ENCODE measurements around the gene EFHC2.
"Not testable (repeated sequence)": the region's sequence is repeated elsewhere in the genome, so short reads cannot be mapped to it uniquely, and the experiment has no call there.

EFHC2 gene

DNA sequence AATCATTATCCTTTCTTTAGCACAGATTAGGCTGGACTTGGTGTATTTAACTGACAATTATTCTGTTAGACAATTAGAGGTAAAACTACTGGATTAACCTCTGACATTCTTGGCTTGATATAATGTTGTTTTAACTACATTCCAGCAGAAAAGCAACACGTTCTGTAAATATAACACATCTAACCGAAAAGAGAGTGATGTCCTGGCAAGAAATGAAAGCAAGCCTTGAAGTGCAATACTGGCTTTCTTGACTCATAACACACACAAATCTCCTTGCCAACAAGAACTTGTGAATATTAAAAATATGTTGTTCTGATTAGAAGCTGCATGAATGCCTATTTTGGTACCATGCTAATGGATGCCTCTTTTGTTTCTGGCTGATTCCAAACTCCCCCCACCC lies 76.4 kb downstream of the EFHC2 start:
- ChIA-PET POLR2A (no interaction called here), CTCF (no interaction called here)
- TF ChIP-seq, protein P1, sequence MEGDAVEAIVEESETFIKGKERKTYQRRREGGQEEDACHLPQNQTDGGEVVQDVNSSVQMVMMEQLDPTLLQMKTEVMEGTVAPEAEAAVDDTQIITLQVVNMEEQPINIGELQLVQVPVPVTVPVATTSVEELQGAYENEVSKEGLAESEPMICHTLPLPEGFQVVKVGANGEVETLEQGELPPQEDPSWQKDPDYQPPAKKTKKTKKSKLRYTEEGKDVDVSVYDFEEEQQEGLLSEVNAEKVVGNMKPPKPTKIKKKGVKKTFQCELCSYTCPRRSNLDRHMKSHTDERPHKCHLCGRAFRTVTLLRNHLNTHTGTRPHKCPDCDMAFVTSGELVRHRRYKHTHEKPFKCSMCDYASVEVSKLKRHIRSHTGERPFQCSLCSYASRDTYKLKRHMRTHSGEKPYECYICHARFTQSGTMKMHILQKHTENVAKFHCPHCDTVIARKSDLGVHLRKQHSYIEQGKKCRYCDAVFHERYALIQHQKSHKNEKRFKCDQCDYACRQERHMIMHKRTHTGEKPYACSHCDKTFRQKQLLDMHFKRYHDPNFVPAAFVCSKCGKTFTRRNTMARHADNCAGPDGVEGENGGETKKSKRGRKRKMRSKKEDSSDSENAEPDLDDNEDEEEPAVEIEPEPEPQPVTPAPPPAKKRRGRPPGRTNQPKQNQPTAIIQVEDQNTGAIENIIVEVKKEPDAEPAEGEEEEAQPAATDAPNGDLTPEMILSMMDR (IDR thresholded peaks at IDR 0.05; ENCODE audit: insufficient read depth, low read length, missing control alignments) = no peak
- no peak overlapping the region for H3K4me3 ChIP-seq (ENCODE audit: low read depth, low read length)
- DNase-seq (ENCODE audit: low read depth, low spot score) = no peak

DNA sequence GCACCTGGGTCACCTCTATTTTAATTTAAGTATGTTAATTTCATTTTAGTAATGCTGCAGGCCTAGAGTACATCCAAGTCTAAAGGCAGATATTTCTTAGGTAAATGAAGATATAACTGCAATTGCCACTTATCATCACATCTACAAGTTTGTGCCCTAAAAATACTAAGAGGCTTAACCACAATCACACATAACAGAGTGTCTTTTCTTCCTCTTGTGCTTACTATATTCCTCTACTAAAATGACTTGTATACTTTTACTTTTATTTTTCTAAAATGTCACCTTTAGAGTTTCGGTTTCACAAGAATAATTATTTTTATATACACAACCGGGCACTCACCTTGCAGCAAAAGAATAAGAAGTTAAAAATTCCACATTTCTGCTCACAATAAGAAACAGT lies 77.9 kb downstream of the EFHC2 start:
- TF ChIP-seq, protein P1 (IDR thresholded peaks at IDR 0.05; ENCODE audit: insufficient read depth, low read length, missing control alignments) = no peak
- H3K4me3 ChIP-seq (ENCODE audit: low read depth, low read length) = no peak overlapping the region
- no peak for DNase-seq (ENCODE audit: low read depth, low spot score)
- ChIA-PET POLR2A (no interaction called here), CTCF (no interaction called here)

DNA sequence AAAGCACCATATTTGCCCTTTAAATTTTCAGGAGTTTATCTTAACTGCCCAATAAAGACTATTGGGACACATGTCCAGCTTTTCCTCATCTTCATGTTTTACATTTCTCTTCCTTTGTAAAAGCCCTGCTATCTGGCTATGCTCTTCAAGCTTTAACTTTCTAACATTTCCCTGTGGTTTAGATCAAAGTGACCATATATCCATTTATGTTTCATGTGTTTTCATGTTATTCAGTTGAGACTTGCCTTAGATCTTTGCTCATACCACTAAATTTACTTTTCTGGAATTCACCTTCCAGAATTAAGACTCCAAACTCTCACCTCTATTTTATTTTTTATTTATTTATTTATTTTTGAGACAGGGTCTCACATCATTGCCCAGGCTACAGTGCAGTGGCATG lies 78.5 kb downstream of the EFHC2 start:
- ChIA-PET POLR2A (no interaction called here), CTCF (no interaction called here)
- no peak for DNase-seq (ENCODE audit: low read depth, low spot score)
- TF ChIP-seq, protein P1 (IDR thresholded peaks at IDR 0.05; ENCODE audit: insufficient read depth, low read length, missing control alignments) = no peak
- no peak overlapping the region for H3K4me3 ChIP-seq (ENCODE audit: low read depth, low read length)

DNA sequence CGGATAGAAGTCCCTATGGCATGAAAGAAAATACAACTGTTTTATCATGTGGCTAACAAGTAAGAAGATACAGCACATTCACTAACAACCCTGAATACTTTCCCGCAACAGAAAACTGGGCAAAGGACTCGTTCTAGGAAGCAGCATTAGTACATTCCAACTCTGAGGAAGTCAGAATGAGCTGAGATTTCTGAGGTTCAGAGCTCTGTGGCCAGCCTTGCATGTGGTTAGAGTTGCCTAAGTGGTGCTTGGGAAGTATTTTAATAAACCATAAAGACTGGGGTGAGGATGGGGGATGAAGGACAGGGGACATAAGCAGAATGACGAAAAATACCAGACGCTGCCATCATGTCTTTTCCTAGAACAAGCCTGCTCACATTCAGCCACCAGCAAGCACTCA lies 82.2 kb downstream of the EFHC2 start:
- no peak for DNase-seq (ENCODE audit: low read depth, low spot score)
- ChIA-PET CTCF (no interaction called here), POLR2A (no interaction called here)
- H3K4me3 ChIP-seq (ENCODE audit: low read depth, low read length) = no peak overlapping the region
- TF ChIP-seq, protein P1 (IDR thresholded peaks at IDR 0.05; ENCODE audit: insufficient read depth, low read length, missing control alignments) = no peak

DNA sequence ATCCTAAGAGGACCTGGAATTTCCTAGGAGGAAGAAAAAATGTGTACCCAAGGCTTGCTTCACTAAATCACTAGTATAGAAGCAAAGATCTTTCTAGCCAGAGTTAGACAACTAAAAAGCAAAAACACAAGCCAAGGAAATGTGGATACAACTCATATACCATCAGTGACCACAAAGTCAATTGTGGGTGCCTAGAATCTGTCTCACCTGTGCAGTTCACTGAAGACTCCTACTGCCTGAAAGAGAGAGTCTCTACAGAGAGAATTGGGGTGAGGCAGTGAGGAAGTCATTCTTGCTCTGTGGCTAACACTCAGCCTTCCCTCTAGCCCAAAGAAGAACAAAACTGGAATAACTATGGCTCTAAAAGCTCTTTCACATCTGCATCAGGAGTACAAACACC lies 82.9 kb downstream of the EFHC2 start:
- ChIA-PET POLR2A (no interaction called here), CTCF (no interaction called here)

DNA sequence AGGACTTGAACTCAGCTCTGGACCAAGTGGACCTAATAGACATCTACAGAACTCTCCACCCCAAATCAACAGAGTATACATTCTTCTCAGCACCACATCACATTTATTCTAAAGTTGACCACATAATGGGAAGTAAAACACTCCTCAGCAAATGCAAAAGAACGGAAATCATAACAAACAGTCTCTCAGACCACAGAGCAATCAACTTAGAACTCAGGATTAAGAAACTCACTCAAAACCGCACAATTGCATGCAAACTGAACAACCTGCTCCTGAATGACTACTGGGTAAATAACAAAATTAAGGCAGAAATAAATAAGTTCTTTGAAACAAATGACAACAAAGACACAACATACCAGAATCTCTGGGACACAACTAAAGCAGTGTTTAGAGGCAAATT lies 87.7 kb downstream of the EFHC2 start:
- H3K4me3 ChIP-seq (ENCODE audit: low read depth, low read length); DNase-seq (ENCODE audit: low read depth, low spot score); POLR2A ChIA-PET; CTCF ChIA-PET: not testable (repeated sequence)

More for the DNA sequence above, 82.9 kb downstream of the EFHC2 start:
- no peak overlapping the region for H3K4me3 ChIP-seq (ENCODE audit: low read depth, low read length)
- no peak for DNase-seq (ENCODE audit: low read depth, low spot score)
- TF ChIP-seq, protein P1 (IDR thresholded peaks at IDR 0.05; ENCODE audit: insufficient read depth, low read length, missing control alignments) = no peak

DNA sequence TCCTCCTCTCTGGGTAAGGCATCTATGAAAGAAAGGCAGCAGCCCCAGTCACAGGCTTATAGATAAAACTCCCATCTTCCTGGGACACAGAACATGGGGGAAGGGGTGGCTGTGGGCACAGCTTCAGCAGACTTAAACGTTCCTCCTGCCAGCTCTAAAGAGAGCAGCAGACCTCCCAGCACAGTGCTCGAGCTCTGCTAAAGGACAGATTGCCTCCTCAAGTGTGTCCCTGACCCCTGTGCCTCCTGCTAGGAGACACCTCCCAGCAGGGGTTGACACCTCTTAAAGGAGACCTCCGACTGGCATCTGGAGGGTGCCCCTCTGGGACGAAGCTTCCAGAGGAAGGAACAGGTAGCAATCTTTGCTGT lies 89.9 kb downstream of the EFHC2 start:
- TF ChIP-seq, protein P1 (IDR thresholded peaks at IDR 0.05; ENCODE audit: insufficient read depth, low read length, missing control alignments) = no peak
- no peak overlapping the region for H3K4me3 ChIP-seq (ENCODE audit: low read depth, low read length)
- POLR2A ChIA-PET = no interaction called here
- no peak for DNase-seq (ENCODE audit: low read depth, low spot score)
- CTCF ChIA-PET = no interaction called here

DNA sequence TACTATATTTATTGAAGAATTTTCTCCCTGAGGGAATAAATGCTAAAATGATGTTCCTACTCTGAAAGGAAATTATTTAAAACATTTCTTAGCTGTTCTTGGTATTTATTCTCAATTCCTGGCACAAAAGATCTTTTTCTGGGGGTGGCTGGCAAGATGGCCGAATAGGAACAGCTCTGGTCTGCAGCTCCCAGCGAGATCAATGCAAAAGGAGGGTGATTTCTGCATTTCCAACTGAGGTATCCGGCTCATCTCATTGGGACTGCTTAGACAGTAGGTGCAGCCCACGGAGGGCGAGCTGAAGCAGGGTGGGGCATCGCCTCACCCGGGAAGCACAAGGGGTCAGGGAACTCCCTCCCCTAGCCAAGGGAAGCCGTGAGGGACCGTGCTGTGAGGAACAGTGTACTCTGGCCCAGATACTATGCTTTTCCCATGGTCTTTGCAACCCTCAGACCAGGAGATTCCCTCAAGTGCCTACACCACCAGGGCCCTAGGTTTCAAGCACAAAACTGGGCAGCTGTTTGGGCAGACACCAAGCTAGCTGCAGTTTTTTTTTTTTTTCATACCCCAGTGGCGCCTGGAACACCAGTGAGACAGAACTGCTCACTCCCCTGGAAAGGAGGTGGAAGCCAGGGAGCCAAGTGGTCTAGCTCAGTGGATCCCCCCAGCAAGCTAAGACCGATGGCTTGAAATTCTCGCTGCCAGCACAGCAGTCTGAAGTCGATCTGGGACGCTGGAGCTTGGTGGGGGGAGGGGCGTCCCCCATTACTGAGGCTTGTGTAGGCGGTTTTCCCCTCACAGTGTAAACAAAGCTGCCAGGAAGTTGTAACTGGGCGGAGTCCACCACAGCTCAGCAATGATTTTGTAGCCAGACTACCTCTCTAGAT lies 90.5 kb downstream of the EFHC2 start:
- CTCF ChIA-PET; DNase-seq (ENCODE audit: low read depth, low spot score); H3K4me3 ChIP-seq (ENCODE audit: low read depth, low read length); POLR2A ChIA-PET: not testable (repeated sequence)
